ENCODE measurements around the gene ERLEC1.

DNA sequence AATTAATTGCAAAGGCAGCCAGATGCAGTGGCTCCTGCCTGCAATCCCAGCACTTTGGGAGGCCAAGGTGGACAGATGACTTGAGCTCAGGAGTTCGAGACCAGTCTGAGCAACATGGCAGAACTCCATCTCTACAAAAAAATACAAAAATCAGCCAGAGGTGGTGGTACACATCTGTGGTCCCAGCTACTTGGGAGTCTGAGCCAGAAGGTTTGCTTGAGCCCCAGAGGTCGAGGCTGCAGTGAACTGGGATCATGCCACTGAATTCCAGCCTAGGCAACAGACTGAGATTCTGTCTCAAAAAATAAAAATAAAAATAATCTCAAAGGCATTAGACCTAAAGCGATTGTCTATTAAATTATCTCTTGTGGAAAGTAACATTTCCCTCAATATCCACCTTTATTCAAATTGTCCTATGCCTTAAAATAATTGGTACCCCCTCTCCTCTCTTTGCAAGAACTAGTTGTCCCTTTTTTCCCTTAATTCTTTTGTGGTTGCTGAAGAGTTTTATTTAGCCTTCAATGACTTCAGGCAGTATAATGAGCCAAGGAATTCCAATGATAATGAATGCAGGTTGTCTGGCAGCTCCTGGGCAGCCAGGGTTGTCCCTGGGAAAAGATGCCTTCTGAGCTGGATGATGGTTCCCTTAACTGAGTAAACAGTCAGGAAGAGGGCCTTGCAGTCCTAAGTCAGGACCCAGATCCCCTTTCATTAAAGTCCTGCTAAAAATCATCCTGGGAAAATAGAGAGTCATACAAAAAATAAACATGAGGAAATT is 40.7 kb downstream of the ERLEC1 start:
- no peak for TF ChIP-seq POLR2A (IDR thresholded peaks at IDR 0.05; ENCODE audit: low read length)
- no peak for TF ChIP-seq GATA1 (IDR thresholded peaks at IDR 0.05; ENCODE audit: low read depth, low read length)

Measured in erythroblast (primary cell).